Transverse colon (tissue), 4 donors: Measurements from ENCODE around the gene ARHGEF4. TPM values are rescaled to one million over a fixed set of nuclear protein-coding genes. Genes with fewer than 3 reads are reported as not detected.

Experiments used
- DNase-seq: peaks from one replicate; pipeline ENCODE4 v3.0.0-alpha.2; 2019
- H3K27ac ChIP-seq, 4 donors: fragments of 200-600 bp; sonication (generic); 2 replicates each; pipeline ENCODE4 v1.5.1; 2016 to 2018; ENCODE audit warnings: inconsistent platforms in 4 of 4
- H3K27me3 ChIP-seq: fragments of 200-600 bp; sonication (generic); 2 replicates; pipeline ENCODE4 v1.5.1; 2017; ENCODE audit warnings: inconsistent platforms
- H3K36me3 ChIP-seq, 4 donors: fragments of 200-600 bp; sonication (generic); 2 replicates each; pipeline ENCODE4 v1.5.1; 2017 to 2019; ENCODE audit warnings: inconsistent platforms in 4 of 4
- H3K4me1 ChIP-seq, 4 donors: fragments of 200-600 bp; sonication (generic); 2 replicates each; pipeline ENCODE4 v1.5.1; 2017 to 2020; ENCODE audit warnings: inconsistent platforms in 4 of 4
- H3K4me3 ChIP-seq, 4 donors: fragments of 200-600 bp; sonication (generic); 1 replicate in 1 of 4; 2 replicates in 3 of 4; pipeline versions ENCODE4 v1.5.1 to v1.6.1; 2017 to 2019; ENCODE audit warnings: inconsistent platforms in 4 of 4
- H3K9me3 ChIP-seq, 2 donors: fragments of 200-600 bp; sonication (generic); 2 replicates each; pipeline ENCODE4 v1.5.1; 2017 to 2019; ENCODE audit warnings: inconsistent platforms in 2 of 2
- CTCF ChIP-seq, 5 experiments: fragments of 200-600 bp in 3 of 5; fragments of 450-650 bp in 2 of 5; sonication (generic) in 3 of 5; IDR thresholded peaks; 1 replicate in 2 of 5; 2 replicates in 3 of 5; pipeline ENCODE4 v1.5.1; 2016 to 2017; ENCODE audit warnings: antibody characterized with exemption in 5 of 5, inconsistent platforms in 3 of 5, mild to moderate bottlenecking in 2 of 5, moderate library complexity in 1 of 5
- EP300 ChIP-seq: sonication (generic); formaldehyde crosslinking; IDR thresholded peaks from one replicate; pipeline ENCODE4 v1.6.1; 2017; ENCODE audit warnings: antibody characterized with exemption, low read depth
- POLR2A ChIP-seq: fragments of 450-650 bp; IDR thresholded peaks from one replicate; pipeline ENCODE4 v1.6.1; 2016; ENCODE audit warnings: antibody characterized with exemption, mild to moderate bottlenecking, moderate library complexity
- POLR2AphosphoS5 ChIP-seq, 3 donors: sonication (generic); formaldehyde crosslinking; IDR thresholded peaks; one replicate each; pipeline ENCODE4 v1.6.1; 2016; ENCODE audit warnings: antibody characterized with exemption in 3 of 3
- WGBS, 2 donors: methylation state at CpG; one replicate each; pipeline ENCODE4 v1.1.5; 2018; ENCODE audit warnings: low coverage in 1 of 2; 5-methylcytosine and 5-hydroxymethylcytosine counted together
- in situ Hi-C, 4 donors: fragments of 200-750 bp; cut with MboI; loops; one replicate each; pipeline versions ENCODE4 v1.15.0 to v1.15.1; 2017; ENCODE audit warnings: low sequenced_read_pairs in 3 of 4, low pct_ligation_motif_present in 1 of 4, low pct_unique_long_range_greater_than_20kb in 1 of 4
- intact Hi-C: fragments of 100-400 bp; cut with DNase I; formaldehyde crosslinking; loops from one replicate; pipeline ENCODE4 v1.15.1; 2023; ENCODE audit warnings: low total_unique reads
- total RNA-seq, 4 donors: library from RNA; depleted of rRNA; stranded (reverse); fragments of >200 nt; gene quantifications; one replicate each; pipeline ENCODE4 v1.1.0, GENCODE V29; 2016

ARHGEF4 gene
- total RNA-seq, 4 donors from 2014 or later: 1.2 to 16.8 (median 1.7) TPM

- Histone ChIP-seq H3K36me3 (no peaks in the 10 kb centered on the region), H3K4me3 (no peak overlapping the region), H3K9me3 (no peaks in the 10 kb centered on the region), H3K27me3 (peaks cover 45% of the 10 kb centered on the region), H3K4me1 (peaks cover 0 to 11% (median 7%) of the 10 kb centered on the region in 4 donors), H3K27ac (no peak overlapping the region)
- WGBS, 2 donors: 89% methylated on average over 3 of the region's 8 CpGs; no CpG with 5 or more reads in 1 of the 2 donors
- TF ChIP-seq POLR2AphosphoS5 (IDR thresholded peaks at IDR 0.05): no peak
- no peak for TF ChIP-seq POLR2A
- no peak for TF ChIP-seq EP300
- in situ Hi-C loops: no loop called here
- no peak for DNase-seq
- intact Hi-C loops: no loop called here
These were observed 3.8 kb downstream of the ARHGEF4 start for GRCh38 chr2:130840506-130840905.

GRCh38 chr2:130841741-130842365 lies 5.1 kb downstream of the ARHGEF4 start:
- Histone ChIP-seq H3K36me3 (no peaks in the 10 kb centered on the region), H3K27ac (no peak overlapping the region), H3K9me3 (no peaks in the 10 kb centered on the region), H3K27me3 (peaks cover 31% of the 10 kb centered on the region), H3K4me3 (no peak overlapping the region), H3K4me1 (peaks cover 0 to 7% (median 5%) of the 10 kb centered on the region in 4 donors)
- TF ChIP-seq EP300: no peak
- TF ChIP-seq POLR2A: no peak
- TF ChIP-seq CTCF (IDR thresholded peaks at IDR 0.05): no peak
- TF ChIP-seq POLR2AphosphoS5 (IDR thresholded peaks at IDR 0.05): no peak
- 87% methylated on average over 6 of the region's 6 CpGs; no CpG with 5 or more reads in 1 of the 2 donors for WGBS, 2 donors
- DNase-seq: no peak
- in situ Hi-C loops: no loop called here
- intact Hi-C loops: no loop called here

GRCh38 chr2:130842770-130843169 lies 6.1 kb downstream of the ARHGEF4 start:
- in situ Hi-C loops: no loop called here
- no peak for TF ChIP-seq EP300
- no peak for DNase-seq
- no peak overlapping the region for H3K27ac ChIP-seq
- H3K27me3 ChIP-seq: peaks cover 22% of the 10 kb centered on the region
- no peaks in the 10 kb centered on the region for H3K36me3 ChIP-seq
- H3K4me1 ChIP-seq: no peaks in the 10 kb centered on the region
- 72 to 100% methylated on average over 1 to 8 of the region's 8 CpGs for WGBS, 2 donors
- intact Hi-C loops: no loop called here
- H3K4me3 ChIP-seq: no peak overlapping the region
- no peaks in the 10 kb centered on the region for H3K9me3 ChIP-seq

GRCh38 chr2:130843321-130843985 lies 6.7 kb downstream of the ARHGEF4 start:
- TF ChIP-seq POLR2A (no peak), CTCF (IDR thresholded peaks at IDR 0.05) (no peak), POLR2AphosphoS5 (IDR thresholded peaks at IDR 0.05) (no peak), EP300 (no peak)
- intact Hi-C loops: no loop called here
- in situ Hi-C loops: no loop called here
- no peaks in the 10 kb centered on the region for H3K4me1 ChIP-seq
- 72% methylated on average over 12 of the region's 12 CpGs; no CpG with 5 or more reads in 1 of the 2 donors for WGBS, 2 donors
- H3K36me3 ChIP-seq: no peaks in the 10 kb centered on the region
- H3K4me3 ChIP-seq: no peak overlapping the region
- no peak for DNase-seq
- no peak overlapping the region for H3K27ac ChIP-seq
- peaks cover 15% of the 10 kb centered on the region for H3K27me3 ChIP-seq
- H3K9me3 ChIP-seq: no peaks in the 10 kb centered on the region

GRCh38 chr2:130844161-130844560 lies 7.4 kb downstream of the ARHGEF4 start:
- H3K27me3 ChIP-seq: peaks cover 8% of the 10 kb centered on the region
- no peak overlapping the region for H3K4me3 ChIP-seq
- H3K27ac ChIP-seq: no peak overlapping the region
- intact Hi-C loops (no loop called here), in situ Hi-C loops (no loop called here)
- H3K36me3 ChIP-seq: no peaks in the 10 kb centered on the region
- TF ChIP-seq POLR2AphosphoS5 (IDR thresholded peaks at IDR 0.05) (no peak), POLR2A (no peak), CTCF (IDR thresholded peaks at IDR 0.05) (no peak), EP300 (no peak)
- H3K4me1 ChIP-seq: no peaks in the 10 kb centered on the region
- WGBS, 2 donors: 82% methylated on average over 10 of the region's 10 CpGs; no CpG with 5 or more reads in 1 of the 2 donors
- no peaks in the 10 kb centered on the region for H3K9me3 ChIP-seq
- DNase-seq: no peak
